Osteocyte (in vitro differentiated cells): Measurements from ENCODE around the gene GNA12. TPM values are rescaled to one million over a fixed set of nuclear protein-coding genes. Genes with fewer than 3 reads are reported as not detected.

Source experiments
- DNase-seq: peaks from one replicate; pipeline ENCODE4 v3.0.0; 2021; ENCODE audit warnings: mixed read lengths; ENCODE audit not compliant: unreplicated experiment; ENCODE audit errors: extremely low spot score
- H3K27ac Mint-ChIP-seq: one replicate; pipeline ENCODE4 v1.8.0; 2021; ENCODE audit warnings: mild to moderate bottlenecking, mixed read lengths; ENCODE audit not compliant: unreplicated experiment
- H3K27me3 Mint-ChIP-seq: one replicate; pipeline ENCODE4 v1.8.0; 2021; ENCODE audit warnings: mixed read lengths; ENCODE audit not compliant: unreplicated experiment
- H3K36me3 Mint-ChIP-seq: one replicate; pipeline ENCODE4 v1.8.0; 2021; ENCODE audit warnings: mixed read lengths; ENCODE audit not compliant: unreplicated experiment
- H3K4me1 Mint-ChIP-seq: one replicate; pipeline ENCODE4 v1.8.0; 2021; ENCODE audit warnings: mixed read lengths; ENCODE audit not compliant: unreplicated experiment
- H3K4me3 Mint-ChIP-seq: one replicate; pipeline ENCODE4 v1.8.0; 2021; ENCODE audit warnings: mild to moderate bottlenecking, moderate library complexity, mixed read lengths; ENCODE audit not compliant: unreplicated experiment
- H3K9me3 Mint-ChIP-seq: one replicate; pipeline ENCODE4 v1.8.0; 2021; ENCODE audit warnings: mixed read lengths; ENCODE audit not compliant: unreplicated experiment
- total RNA-seq: library from RNA; stranded (reverse); gene quantifications from 2 replicates; pipeline ENCODE4 v1.2.1, GENCODE V29; 2021
- TF ChIP-seq, protein P1 (sequence below): fragments of 200-600 bp; sonication (generic); IDR thresholded peaks from 2 replicates; pipeline ENCODE4 v1.5.0; 2021; ENCODE audit warnings: antibody characterized with exemption, mild to moderate bottlenecking, moderate library complexity

Gene GNA12
- total RNA-seq, 1 donor from 2014 or later = 69.5 TPM

DNA sequence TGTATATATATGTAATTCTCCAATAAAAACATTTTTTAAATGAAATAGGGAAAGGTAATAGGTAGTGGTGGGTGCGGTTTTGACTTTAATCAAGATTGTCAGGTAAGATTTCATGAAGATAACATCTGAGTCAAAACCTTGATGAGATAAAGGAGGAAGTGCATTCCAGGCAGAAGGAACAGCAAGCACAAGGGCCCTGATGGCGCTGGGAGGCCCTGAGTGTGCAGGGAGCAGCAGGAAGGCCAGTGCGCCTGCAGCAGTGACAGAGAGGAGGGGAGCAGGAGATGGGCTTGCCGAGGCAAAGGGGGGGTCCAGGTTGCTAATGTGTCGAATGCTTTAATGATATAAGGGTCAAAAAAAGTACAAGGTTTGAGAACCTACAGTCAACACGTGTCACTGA lies 69.8 kb downstream of the GNA12 start:
- no peak overlapping the region for H3K27ac Mint-ChIP-seq
- no peak overlapping the region for H3K4me3 Mint-ChIP-seq
- H3K9me3 Mint-ChIP-seq = no peaks in the 10 kb centered on the region
- H3K4me1 Mint-ChIP-seq = peaks cover 19% of the 10 kb centered on the region
- H3K36me3 Mint-ChIP-seq = peaks cover 25% of the 10 kb centered on the region
- no peaks in the 10 kb centered on the region for H3K27me3 Mint-ChIP-seq
- peak; percentile 71 for DNase-seq
- TF ChIP-seq, protein P1, sequence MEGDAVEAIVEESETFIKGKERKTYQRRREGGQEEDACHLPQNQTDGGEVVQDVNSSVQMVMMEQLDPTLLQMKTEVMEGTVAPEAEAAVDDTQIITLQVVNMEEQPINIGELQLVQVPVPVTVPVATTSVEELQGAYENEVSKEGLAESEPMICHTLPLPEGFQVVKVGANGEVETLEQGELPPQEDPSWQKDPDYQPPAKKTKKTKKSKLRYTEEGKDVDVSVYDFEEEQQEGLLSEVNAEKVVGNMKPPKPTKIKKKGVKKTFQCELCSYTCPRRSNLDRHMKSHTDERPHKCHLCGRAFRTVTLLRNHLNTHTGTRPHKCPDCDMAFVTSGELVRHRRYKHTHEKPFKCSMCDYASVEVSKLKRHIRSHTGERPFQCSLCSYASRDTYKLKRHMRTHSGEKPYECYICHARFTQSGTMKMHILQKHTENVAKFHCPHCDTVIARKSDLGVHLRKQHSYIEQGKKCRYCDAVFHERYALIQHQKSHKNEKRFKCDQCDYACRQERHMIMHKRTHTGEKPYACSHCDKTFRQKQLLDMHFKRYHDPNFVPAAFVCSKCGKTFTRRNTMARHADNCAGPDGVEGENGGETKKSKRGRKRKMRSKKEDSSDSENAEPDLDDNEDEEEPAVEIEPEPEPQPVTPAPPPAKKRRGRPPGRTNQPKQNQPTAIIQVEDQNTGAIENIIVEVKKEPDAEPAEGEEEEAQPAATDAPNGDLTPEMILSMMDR = no peak

DNA sequence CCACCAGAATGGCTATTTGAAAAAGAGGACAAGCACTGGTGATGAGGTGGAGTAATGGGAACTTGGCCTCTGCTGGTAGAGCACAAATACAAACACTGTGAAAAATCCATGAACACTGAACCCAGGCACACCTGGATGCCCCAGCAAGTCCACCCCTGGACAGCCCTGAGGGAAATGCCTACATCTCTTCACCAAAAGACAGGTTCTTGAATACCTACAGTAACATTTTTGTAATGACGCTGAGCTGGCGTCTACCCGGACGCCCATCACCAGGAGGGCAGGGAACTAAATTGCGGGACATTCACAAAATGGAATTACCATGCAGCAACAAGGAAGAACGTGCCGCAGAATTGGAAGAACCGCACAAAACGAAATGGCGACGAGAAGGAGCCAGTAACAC lies 70.5 kb downstream of the GNA12 start:
- H3K4me3 Mint-ChIP-seq = no peak overlapping the region
- H3K36me3 Mint-ChIP-seq = peaks cover 25% of the 10 kb centered on the region
- DNase-seq = peak; percentile 56
- no peaks in the 10 kb centered on the region for H3K9me3 Mint-ChIP-seq
- peaks cover 14% of the 10 kb centered on the region for H3K4me1 Mint-ChIP-seq
- no peak overlapping the region for H3K27ac Mint-ChIP-seq
- no peaks in the 10 kb centered on the region for H3K27me3 Mint-ChIP-seq
- TF ChIP-seq, protein P1 = no peak

DNA sequence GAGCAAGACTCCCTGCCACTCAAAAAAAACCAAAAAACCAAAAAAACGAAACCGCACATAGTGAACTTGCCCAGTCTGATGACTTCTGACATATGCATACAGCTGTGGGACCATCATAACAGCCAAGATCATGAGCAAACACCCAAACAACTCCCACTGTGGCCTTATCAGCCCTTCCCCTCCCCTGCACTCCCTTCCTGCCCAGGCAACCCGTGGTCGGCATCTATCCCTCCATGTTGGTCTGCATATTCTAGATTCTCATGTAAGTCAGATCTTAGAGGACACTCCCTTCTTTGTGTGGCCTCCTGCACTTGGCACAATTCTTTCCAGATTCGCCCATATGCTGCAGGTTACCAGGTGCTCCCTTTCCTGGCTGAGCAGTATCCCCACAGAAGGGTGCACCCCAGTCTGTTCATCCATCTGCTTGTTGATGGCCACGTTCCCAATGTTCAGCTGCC lies 72.8 kb downstream of the GNA12 start:
- H3K27ac Mint-ChIP-seq = no peak overlapping the region
- H3K4me1 Mint-ChIP-seq = peaks cover 9% of the 10 kb centered on the region
- no peaks in the 10 kb centered on the region for H3K9me3 Mint-ChIP-seq
- no peak overlapping the region for H3K4me3 Mint-ChIP-seq
- H3K27me3 Mint-ChIP-seq = no peaks in the 10 kb centered on the region
- peak; percentile 49 for DNase-seq
- peaks cover 26% of the 10 kb centered on the region for H3K36me3 Mint-ChIP-seq
- TF ChIP-seq, protein P1 = no peak

DNA sequence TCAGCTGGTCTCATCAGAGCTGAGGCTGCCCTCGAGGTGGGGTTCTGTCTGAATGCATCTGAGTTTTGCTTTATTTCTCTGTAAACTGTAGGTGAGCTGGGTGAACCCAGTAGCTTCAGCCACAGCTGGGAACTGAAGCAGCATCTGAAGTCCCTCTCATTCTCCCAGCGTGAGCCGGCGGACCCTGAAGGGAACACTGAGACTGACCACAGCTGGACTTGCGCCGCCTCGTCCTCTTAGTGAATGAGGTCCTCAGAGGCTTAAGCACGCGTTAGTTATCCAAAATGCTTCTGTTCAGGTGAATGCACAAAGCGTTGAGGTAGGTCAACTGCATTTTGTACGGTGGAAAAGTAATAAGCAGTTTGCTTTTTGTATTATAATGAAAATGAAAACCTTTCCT lies 79.5 kb downstream of the GNA12 start:
- Mint-ChIP-seq H3K27ac (no peak overlapping the region), H3K9me3 (no peaks in the 10 kb centered on the region), H3K27me3 (no peaks in the 10 kb centered on the region), H3K36me3 (peaks cover 14% of the 10 kb centered on the region), H3K4me1 (peaks cover 43% of the 10 kb centered on the region), H3K4me3 (no peak overlapping the region)
- TF ChIP-seq, protein P1 = no peak
- DNase-seq = no peak

DNA sequence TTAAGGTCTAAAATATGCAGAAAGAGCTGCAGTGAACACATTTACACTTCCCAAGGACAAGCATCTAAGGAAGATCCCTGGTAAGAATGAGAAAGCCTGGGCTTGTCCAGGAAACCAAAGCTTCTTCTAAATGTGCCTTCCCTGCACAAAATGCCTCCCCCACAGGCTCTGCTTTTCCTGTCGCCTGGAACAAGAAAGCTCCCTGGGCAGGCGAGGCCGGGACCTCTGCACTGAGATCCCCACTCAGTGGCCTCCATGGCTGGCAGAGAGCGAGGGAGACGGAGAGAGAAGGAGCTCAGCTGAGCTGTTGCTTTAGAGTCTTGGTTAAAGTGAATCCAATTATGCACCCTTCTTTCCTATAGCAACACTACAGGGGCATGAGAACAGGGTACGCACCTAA lies 80.5 kb downstream of the GNA12 start:
- Mint-ChIP-seq H3K9me3 (no peaks in the 10 kb centered on the region), H3K36me3 (peaks cover 14% of the 10 kb centered on the region), H3K4me1 (peaks cover 50% of the 10 kb centered on the region), H3K4me3 (no peak overlapping the region), H3K27ac (peak overlapping the region; percentile 77), H3K27me3 (no peaks in the 10 kb centered on the region)
- no peak for DNase-seq
- TF ChIP-seq, protein P1 = no peak
